HG03342 (cell line): Measurements from ENCODE around the gene KHDC1.
"Not testable (repeated sequence)": the region's sequence is repeated elsewhere in the genome, so short reads cannot be mapped to it uniquely, and the experiment has no call there.

ENCODE experiments used
- ATAC-seq: cut with Tn5 transposase; IDR thresholded peaks from one replicate; pipeline ENCODE4 v1.9.1; 2021; ENCODE audit warnings: mild to moderate bottlenecking, moderate library complexity; ENCODE audit not compliant: unreplicated experiment

KHDC1 gene, protein sequence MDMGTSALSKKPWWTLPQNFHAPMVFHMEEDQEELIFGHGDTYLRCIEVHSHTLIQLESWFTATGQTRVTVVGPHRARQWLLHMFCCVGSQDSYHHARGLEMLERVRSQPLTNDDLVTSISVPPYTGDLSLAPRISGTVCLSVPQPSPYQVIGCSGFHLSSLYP

DNA sequence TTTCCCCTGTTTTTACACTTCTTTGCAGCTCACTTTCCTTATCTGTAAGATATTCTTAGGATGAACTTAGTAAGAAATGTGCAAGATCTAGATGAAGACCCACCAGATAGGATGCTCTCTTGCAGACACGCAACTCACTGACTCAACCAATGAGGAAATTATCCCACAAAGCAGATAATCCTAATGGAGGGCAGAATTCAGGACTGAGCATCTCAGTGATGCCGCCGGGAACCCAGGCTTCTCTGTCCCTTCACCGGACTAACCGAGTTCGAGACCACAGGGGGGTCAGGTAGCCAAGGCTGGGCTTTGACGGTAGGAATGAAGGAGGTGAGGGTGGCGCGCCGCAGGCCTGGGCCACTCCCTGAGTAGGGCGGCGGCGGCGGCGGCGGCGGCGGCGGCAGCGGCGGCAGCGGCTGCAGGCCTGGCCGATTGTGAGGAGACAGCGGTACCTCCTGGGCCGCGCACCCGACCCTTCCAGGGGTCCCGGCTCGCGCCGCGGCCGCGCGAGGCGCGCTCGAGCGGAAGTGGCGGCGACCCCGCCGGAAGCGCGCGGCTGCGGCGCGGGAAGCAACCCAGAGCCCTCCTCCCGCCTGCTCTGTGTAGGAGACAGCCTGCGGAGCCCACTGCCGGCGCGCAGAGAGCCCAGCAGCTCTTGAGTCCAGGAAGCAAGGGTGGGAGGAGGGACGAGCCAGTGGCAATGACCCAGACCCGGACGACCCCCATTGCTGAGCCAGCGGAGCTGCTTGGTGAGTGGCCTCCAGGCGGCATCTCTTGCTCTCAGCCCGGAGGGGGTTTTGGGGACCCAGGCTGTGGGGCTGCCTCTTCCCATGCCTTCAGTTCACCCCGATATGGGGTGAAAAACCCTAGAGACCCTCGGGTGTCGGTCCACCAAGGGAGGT, at the start of gene KHDC1:
Gene KHDC1, minus strand, starts transcription at position 526 of the 899 bp plus-strand sequence. CDS start 20,679 bp downstream, outside the sequence.
- peak; percentile 86 for ATAC-seq

DNA sequence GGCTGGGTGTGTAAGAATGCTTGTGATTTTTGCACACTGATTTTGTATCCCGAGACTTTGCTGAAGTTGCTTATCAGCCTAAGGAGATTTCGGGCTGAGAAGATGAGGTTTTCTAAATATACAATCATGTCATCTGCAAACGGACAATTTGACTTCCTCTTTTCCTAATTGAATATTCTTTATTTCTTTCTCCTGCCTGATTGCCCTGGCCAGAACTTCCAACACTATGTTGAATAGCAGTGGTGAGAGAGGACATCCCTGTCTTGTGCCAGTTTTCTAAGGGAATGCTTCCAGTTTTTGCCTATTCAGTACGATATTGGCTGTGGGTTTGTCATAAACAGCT, 47.5 kb upstream of the KHDC1 start:
- ATAC-seq = not testable (repeated sequence)

DNA sequence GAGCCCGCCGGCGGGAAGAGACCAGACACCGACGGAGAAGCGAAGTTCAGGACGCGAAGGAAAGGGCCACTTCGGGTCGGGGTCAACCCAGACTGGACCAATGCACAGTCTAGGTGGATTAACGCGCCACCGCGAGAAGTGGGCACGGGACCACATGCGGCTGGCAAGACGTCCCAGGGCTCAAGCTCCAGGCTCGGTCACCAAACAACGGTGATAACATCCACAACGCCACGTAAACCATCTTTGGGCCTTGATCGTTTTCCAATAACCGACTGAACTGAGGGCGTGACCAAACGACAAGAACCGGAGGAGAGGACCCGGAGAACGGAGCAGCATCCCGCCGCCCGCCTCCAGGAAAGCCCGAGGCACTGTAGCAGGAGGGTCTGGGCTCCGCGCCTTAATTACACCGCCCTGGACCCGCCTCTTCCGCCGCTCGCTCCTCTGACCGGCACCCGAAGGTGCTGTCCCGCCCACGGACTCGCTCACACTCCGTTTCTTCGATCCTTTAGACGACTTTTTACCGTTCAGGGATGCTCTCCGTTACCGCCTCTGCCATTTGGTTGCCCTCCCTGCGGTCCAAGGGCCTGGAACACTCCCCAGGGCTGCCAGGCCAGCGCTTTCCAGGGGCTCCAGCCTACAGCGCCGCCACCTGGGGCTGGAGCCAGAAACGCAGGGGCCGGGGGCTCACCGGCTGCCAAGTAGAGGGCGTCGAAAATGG, 46.9 kb upstream of the KHDC1 start:
- ATAC-seq = peak; percentile 92

DNA sequence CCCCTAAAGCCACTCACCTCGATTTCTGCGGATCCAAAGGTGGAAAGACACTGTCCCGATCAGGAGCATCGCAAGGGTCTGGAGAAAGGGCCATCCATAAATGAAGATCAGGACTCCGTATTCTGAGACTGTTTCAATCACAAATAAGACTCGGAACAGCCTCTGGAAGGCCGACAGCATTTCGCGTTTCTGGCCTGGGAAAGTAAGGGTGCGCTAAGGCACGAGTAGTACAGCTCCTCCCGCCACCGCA, 46.5 kb upstream of the KHDC1 start:
- no peak for ATAC-seq

DNA sequence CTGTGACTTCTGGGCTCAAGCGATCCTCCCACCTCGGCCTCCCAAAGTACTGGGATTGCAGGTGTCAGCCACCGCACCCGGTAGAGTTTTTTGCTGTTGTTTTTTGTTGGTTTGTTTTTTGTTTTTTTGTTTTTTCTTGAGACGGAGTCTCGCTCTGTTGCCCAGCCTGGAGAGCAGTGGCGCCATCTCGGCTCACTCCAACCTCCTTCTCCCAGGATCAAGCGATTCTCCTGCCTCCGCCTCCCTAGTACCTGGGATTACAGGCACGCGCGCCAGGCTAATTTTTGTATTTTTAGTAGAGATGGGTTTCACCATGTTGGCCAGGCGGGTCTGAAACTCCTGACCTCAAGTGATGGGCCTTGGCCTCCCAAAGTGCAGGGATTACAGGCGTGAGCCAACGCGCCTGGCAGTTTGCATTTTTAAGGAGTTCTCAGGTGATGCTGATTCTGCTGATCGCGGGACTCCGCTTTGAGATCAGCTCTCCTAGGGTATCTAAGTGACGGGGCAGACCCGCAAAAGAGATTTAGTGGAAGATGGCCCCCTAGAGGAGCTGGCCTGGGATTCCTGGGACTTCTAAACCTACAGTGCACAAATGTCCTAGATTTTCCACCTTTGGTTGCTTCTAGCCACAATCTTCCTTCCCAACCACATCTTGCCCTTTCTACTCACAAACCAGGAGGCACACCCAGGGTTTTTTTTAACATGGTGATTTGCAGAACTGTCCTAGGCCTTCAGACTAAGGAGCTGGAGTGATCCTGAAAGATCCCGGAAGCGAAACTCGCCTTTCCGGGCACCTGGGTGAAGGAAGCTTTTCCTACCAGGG, 45.9 kb upstream of the KHDC1 start:
- peak; percentile 9 for ATAC-seq

DNA sequence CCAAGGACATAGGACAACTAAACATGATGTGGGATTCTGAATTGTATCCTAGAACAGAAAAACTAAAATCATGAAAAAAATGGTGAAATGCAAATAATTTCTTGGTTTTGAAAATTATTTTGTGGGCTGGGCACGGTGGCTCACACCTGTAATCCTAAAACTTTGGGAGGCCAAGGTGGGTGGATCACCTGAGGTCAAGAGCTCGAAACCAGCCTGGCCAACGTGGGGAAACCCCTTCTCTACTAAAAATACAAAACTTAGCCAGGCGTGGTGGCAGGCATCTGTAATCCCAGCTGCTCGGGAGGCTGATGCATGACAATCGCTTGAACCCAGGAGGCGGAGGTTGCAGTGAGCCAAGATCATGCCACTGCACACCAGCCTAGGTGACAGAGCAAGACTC, 40.8 kb upstream of the KHDC1 start:
- ATAC-seq = not testable (repeated sequence)

DNA sequence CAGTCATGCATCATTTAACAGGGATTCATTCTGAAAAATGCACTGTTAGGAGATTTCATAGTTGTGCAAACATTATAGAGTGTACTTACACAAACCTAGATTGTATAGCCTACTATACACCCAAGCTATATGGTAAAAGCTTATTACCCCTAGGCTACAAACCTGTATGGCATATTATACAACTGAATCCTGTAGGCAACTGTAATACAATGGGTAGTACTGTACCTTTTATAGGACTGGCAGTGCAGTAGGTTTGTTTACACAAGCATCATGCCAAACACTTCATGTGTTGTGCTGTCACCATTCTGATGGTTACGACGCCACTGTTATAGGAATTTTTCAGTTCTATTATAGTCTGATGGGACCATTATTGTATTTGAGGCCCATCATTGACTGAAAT, 39.3 kb upstream of the KHDC1 start:
- ATAC-seq = no peak

DNA sequence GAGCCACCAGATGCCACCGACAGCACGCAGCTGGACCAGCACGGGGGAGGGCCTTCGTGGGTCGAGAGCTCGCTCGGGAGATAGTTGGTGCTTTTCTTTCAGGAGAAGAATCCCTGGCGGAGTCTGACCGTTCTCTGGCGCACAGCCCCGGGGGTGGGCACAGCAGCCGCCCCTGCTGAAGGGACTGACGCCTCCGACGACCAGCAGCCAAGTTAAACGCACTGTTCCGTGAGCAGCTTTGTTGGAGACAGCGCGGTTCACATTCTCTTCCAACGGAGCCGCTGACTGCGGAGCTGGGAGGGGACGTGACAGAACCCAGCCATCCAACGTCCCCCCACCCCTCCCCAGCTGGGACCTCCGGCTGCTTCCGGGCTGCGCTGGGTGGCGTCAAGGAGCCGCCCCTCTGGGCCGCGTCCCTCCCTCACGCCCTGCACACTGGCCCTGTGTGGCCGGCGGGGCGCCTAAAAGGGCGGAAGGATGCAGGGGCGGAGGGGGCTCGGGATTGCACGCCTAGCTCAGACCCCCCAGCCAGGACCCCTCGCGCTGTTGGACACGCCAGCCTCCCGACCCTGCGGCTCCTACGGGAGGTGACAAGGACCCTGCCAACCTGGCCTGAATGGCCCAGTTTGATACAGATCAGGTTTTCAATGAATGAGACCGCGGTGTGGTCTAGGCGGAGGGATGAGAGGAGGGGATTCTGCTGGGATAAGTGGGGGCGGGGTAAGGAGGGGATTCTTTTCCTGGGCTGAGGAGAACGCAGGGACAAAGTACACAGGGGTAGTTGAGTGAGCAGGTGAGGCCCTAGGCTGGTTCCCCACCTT, 36.4 kb upstream of the KHDC1 start:
- no peak for ATAC-seq

DNA sequence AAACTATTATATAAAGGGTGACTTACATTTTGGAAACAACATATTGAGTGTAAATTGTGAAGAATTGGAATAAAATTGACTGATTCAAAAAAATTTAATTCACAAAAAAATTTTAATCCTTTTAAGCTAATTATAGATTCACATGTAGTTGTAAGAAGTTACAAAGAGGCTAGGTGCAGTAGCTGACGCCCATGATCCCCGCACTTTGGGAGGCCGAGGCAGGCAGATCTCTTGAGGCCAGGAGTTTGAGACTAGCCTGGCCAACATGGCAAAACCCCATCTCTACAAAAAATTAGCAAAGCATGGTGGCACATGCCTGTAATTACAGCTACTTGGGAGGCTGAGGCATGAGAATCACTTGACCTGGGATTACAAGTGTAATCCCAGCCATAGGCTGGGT, 30.3 kb upstream of the KHDC1 start:
- no peak for ATAC-seq

DNA sequence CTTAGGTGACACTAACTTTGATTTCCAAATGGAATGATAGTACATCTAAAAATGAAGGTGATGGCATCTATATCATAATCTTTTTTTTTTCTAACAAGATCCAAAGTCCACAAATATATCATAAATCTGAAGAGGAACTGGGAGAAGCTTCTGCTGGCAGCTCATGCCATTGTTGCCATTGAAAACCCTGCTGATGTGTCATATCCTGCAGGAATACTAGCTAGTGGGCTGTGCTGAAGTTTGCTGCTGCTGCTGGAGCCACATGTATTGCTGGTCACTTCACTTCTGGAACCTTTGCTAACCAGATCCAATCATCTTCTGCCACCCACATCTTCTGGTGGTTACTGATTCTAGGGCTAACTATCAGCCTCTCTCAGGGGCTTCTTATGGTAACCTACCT, 27.4 kb upstream of the KHDC1 start:
- no peak for ATAC-seq

DNA sequence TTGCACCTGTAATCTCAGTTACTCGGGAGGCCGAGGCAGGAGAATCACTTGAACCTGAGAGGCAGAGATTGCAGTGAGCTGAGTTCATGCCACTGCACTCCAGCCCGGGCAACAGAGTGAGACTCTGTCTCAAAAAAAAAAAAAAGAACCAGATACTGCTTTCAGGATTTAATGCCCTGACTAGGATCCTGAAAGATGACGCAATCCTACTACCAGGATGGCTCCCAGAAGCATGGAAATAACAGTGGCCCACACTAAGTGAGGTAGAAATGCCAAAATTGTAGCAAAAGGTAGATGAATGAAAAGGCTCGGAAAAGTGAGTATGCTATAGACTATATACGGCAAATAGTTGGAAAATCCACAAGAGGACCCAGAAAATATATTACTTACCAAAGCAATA, 23.8 kb upstream of the KHDC1 start:
- ATAC-seq = no peak

DNA sequence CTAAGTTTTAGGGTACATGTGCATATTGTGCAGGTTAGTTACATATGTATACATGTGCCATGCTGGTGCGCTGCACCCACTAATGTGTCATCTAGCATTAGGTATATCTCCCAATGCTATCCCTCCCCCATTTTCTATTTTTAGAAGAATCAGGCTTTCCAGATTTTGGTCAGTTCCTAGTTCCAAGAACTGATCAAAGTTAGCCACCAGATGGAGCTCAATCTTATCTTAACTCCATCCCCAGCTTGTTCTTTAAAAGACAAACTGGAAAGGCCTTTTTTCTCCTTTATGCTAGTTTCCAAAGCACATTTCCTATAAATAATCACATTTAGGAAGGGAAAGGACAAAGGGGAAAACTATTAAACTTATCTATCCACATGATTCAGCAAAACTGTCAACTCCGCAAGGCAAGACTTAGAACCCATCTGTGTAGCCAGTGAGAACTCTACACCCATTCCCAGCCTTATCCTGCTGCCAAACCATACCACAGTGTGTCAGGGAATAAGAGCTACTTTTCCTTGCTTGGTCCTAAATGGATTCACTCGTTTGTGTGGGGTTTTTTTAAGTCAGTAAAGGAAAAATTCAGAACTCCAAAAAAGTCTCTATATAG, 22.8 kb upstream of the KHDC1 start:
- no peak for ATAC-seq

DNA sequence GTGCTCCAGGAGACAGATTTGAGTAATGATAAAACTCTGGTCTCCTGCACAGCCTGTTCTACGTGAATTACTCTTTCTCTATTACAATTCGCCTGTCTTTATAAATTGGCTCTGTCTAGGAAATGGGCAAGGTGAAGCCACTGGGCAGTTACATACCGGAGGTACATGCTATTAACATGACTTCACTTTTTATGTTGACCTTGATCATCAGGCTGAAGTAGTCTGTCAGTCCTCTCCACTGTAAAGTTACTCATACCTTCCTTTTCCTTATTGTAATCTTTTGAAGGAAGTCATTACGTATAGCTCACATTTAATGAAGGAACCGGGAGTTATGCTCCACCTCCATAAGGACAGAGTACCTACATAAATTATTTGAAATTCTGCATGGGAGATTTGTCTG, 19.9 kb upstream of the KHDC1 start:
- no peak for ATAC-seq

DNA sequence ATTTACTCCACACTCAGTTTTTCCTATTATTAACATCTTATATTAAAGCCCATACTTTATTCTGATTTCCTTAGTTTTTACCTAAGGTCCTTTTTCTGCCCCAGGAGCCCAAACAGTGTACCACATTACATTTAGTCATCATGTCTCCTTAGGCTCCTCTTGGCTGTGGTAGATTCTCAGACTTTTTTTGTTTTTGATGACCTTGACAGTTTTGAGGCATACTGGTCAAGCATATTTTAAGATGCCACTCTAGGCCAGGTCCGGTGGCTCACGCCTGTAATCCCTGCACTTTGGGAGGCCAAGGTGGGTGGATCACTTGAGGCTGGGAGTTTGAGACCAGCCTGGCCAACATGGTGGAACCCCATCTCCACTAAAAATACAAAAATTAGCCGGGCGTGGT, 18.7 kb upstream of the KHDC1 start:
- not testable (repeated sequence) for ATAC-seq

DNA sequence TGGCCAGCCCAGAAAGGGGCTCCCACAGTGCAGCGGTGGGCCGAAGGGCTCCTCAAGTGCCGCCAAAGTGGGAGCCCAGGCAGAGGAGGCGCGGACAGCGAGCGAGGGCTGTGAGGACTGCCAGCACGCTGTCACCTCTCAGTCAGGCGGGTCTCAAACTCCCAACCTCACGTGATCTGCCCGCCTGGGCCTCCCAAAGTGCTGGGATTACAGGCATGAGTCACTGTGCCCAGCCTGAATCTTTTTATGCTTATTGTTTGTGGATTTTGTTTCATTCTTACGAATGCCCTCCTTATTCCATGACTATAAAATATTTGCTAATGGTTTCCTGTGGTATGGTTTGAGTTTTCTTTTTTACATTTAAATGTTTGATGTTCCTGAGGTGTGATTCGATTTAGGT, 6.3 kb upstream of the KHDC1 start:
- ATAC-seq = not testable (repeated sequence)

DNA sequence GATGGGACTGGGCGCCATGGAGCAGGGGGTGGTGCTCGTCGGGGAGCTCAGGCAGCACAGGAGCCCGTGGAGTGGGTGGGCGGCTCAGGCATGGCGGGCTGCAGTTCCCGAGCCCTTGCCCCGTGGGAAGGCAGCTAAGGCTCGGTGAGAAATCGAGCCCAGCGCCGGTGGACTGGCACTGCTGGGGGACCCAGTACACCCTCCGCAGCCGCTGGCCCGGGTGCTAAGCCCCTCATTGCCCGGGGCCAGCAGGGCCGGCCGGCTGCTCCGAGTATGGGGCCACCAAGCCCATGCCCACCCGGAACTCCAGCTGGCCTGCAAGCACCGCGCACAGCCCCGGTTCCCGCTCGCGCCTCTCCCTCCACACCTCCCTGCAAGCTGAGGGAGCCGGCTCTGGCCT, 5.9 kb upstream of the KHDC1 start:
- ATAC-seq = not testable (repeated sequence)

DNA sequence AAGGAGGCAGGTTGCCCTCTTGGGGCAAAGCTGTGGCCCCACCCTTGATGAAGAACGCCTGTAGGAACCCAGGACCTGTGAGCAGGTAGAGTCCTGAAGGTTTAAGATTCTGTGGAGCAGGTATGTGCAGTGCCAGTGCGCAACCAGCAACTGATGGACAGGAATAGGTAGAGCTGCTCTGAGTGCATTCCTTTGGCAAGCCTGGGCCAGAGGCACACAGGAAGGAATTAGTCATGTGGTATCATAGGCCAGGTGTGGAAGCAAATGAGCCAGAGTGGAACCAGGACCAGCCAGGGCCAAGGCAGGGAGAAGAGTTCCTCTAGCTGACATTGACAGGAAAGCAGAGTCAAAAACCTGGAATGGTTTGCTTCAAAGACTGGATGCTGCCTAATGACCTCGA, 1.4 kb upstream of the KHDC1 start:
- ATAC-seq = no peak

DNA sequence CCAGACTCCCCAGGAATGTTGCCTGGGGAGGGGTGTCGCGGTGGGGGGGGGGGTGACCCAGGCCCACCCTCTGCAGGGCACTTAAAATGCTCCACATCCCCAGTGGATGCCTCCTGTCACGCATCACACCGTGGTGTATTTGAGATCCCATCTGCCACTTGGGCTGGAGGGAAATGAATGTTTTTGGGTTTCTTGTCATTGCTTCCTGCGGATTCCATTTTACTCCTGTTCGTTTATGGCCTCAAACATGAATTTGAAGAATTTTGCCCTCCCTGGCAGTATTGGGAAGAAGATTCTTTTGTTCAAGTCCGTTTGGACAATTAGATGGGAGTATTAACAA, 544 bp upstream of the KHDC1 start:
- ATAC-seq = peak; percentile 9

DNA sequence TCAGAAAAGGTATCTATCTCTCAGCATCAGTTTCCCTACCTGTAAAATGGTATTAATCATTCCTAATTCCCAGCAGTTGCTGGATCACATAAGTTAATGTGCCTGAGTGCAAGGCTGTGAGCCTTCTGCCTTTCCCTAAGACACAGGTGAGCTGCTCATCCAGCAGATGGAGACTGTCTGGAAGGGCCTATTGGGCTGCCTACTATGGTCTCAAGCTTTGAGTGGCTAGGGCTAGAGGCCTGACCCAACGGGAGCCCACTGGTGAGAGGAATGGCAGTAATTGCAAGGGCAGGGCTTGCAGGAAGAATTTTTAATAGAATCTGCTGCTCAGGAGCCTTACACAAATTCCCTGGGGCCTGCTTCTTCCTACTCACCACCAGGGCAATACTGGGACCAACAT, 4.3 kb downstream of the KHDC1 start:
- no peak for ATAC-seq

DNA sequence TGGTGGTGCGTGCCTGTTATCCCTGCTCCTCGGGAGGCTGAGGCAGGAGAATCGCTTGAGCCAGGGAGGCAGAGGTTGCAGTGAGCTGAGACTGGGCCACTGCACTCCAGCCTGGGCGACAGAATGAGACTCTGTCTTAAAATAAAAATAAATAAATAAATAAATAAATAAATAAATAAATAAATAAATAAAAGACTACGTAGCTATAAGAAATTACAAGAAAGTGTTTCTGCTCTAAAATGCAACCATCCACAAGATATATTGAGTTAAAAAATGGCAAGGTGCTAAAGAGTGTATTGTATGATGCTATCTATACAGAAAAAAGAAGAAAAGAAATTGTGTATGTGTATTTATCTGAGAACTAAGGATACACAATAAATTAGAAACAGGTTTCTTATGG, 8.7 kb downstream of the KHDC1 start:
- not testable (repeated sequence) for ATAC-seq
